ENCODE measurements around the gene HINT1. TPM values are rescaled to one million over a fixed set of nuclear protein-coding genes. Genes with fewer than 3 reads are reported as not detected.
A peak's percentile ranks its signal among the peaks of the same experiment; 100 is the strongest.

HINT1 gene
- total and polyA plus RNA-seq, 2 experiments from 2014 or later = 268 to 463 TPM

DNA sequence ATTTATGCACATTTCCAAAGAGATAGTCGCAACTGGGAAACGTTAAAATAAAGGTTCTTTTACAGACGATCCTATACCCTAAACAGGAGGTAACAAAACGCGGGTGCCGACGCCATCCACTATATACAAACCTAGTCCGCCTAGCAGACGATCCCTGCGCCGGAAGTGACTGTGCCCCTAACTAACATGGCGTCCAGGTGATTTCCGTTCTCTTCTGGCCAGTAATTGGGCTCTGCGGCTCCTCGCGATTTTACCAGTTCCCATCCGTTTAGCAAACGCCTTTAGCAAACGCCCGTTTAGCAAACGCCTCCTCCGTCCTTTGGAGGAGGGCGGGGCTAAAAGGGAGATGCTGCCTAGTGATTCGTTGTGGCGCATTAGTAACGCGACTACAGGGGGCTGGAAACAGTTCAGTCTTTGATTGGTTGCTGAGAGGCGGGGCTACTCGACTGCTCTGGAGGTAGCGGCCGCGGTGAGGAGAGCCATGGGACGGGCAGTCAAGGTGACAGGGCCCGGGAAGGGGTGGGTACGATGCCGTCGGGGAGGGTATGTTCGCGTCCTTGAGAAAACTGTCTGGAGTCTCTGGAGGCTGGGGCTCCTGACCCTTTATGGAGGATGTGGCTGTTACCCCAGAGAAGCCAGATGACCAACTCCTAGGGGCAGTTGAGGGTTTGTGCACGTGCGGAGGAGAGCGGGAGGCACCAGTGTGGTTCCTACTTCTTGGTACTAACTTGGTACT is 5.7 kb upstream of the HINT1 start, which contains the start of gene LYRM7:
LYRM7 (plus strand) TSS at position 405 of the 736 bp plus-strand sequence; CDS start at position 482, 77 bp downstream.
- Histone ChIP-seq H4K20me1 (ENCODE audit: insufficient read depth, poor library complexity, severe bottlenecking) (no peaks in the 10 kb centered on the region), H2AFZ (peak within 1 kb of the TSS; percentile 72), H3K4me2 (peak within 1 kb of the TSS; percentile 85), H3K79me2 (peaks cover 10% of the 10 kb centered on the region), H3K9me2 (replicated peaks; ENCODE audit: insufficient read depth) (no peaks in the 10 kb centered on the region), H3K27me3 (no peaks in the 10 kb centered on the region), H3K4me3 (peak within 1 kb of the TSS; percentile 38), H3K4me1 (ENCODE audit: insufficient read depth) (no peaks in the 10 kb centered on the region), H3K9me3 (ENCODE audit: low read depth) (no peaks in the 10 kb centered on the region), H3K27ac (peak within 1 kb of the TSS; percentile 35), H3K36me3 (replicated peaks; ENCODE audit: insufficient read depth, low read depth) (no peaks in the 10 kb centered on the region)
- peak; percentile 99 for DNase-seq (ENCODE audit: low spot score)
- 1% methylated on average over 37 of the region's 42 CpGs for WGBS (ENCODE audit: low lambda C conversion rate, missing lambda C conversion rate)
- TF ChIP-seq EZH2 (IDR thresholded peaks at IDR 0.05; ENCODE audit: borderline replicate concordance) = no peak

DNA sequence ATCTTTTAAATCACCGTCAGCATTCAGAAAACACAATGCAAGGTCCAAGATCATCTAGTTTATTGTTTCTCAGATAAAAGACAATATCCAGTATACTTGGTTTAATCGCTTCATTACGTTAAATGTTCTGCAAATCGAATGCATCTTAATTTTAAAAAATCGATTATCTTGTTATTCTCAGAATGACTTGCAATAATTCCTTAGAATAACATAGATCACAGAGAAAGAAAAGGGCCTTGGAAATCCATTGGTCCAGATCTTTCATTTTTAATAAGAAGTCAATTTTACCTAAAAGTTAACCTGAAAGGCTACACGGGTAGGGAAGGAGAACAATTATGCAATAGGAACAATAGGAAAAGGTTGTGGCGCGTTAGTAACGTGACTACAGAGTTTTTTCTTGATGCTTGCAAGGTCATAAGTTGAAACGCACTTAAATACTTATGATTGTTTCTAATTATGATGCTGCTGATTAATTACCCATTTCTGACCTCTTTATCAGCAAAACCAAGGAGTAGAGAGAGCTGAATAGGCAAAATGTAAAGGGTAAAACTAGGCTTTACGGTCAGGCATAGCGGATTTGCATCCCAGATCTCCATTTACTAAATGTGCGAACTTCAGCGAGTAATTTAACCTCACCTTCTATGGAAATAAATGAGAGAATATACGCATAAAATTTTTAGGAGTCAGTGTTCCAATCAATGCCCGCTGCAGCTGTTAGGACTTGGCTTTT is 4.9 kb upstream of the HINT1 start:
- DNase-seq (ENCODE audit: low spot score) = no peak
- Histone ChIP-seq H3K4me2 (peak overlapping the region; percentile 76), H4K20me1 (ENCODE audit: insufficient read depth, poor library complexity, severe bottlenecking) (no peaks in the 10 kb centered on the region), H3K4me3 (peak overlapping the region; percentile 38), H3K4me1 (ENCODE audit: insufficient read depth) (no peaks in the 10 kb centered on the region), H3K27me3 (no peaks in the 10 kb centered on the region), H3K79me2 (peaks cover 10% of the 10 kb centered on the region), H3K9me2 (replicated peaks; ENCODE audit: insufficient read depth) (no peaks in the 10 kb centered on the region), H2AFZ (peak overlapping the region; percentile 56), H3K9me3 (ENCODE audit: low read depth) (no peaks in the 10 kb centered on the region), H3K27ac (peak overlapping the region; percentile 35), H3K36me3 (replicated peaks; ENCODE audit: insufficient read depth, low read depth) (no peaks in the 10 kb centered on the region)
- 37% methylated on average over 16 of the region's 16 CpGs for WGBS (ENCODE audit: low lambda C conversion rate, missing lambda C conversion rate)
- TF ChIP-seq, protein P1, sequence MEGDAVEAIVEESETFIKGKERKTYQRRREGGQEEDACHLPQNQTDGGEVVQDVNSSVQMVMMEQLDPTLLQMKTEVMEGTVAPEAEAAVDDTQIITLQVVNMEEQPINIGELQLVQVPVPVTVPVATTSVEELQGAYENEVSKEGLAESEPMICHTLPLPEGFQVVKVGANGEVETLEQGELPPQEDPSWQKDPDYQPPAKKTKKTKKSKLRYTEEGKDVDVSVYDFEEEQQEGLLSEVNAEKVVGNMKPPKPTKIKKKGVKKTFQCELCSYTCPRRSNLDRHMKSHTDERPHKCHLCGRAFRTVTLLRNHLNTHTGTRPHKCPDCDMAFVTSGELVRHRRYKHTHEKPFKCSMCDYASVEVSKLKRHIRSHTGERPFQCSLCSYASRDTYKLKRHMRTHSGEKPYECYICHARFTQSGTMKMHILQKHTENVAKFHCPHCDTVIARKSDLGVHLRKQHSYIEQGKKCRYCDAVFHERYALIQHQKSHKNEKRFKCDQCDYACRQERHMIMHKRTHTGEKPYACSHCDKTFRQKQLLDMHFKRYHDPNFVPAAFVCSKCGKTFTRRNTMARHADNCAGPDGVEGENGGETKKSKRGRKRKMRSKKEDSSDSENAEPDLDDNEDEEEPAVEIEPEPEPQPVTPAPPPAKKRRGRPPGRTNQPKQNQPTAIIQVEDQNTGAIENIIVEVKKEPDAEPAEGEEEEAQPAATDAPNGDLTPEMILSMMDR (IDR thresholded peaks at IDR 0.05; ENCODE audit: poor library complexity) = no peak
- no peak for TF ChIP-seq EZH2 (IDR thresholded peaks at IDR 0.05; ENCODE audit: borderline replicate concordance)
- TF ChIP-seq EZH2phosphoT487 (IDR thresholded peaks at IDR 0.05; ENCODE audit: low read depth, severe bottlenecking, unreplicated experiment) = no peak

DNA sequence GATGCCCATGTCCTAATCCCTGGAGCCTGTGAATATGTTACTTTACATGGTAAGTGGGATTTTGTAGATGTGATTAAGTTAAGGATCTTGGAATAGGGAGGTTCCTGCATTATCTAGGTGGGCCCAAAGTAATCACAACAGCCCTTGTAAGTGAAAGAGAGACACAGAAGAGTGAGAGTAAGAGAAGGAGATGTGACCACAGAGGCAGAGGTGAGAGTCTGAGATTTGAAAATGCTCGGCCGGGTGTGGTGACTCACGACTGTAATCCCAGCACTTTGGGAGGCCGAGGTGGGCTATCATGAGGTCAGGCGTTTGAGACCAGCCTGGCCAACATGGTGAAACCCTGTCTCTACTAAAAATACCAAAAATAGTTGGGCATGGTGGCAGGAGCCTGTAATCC is 2.6 kb upstream of the HINT1 start:
- 87% methylated on average over 5 of the region's 5 CpGs for WGBS (ENCODE audit: low lambda C conversion rate, missing lambda C conversion rate)
- H3K9me2 ChIP-seq (replicated peaks; ENCODE audit: insufficient read depth) = no peaks in the 10 kb centered on the region
- no peaks in the 10 kb centered on the region for H3K27me3 ChIP-seq

More for the DNA sequence above, 2.6 kb upstream of the HINT1 start:
- Histone ChIP-seq H3K4me2 (no peak overlapping the region), H3K9me3 (ENCODE audit: low read depth) (no peaks in the 10 kb centered on the region), H3K4me3 (no peak overlapping the region), H3K27ac (no peak overlapping the region), H4K20me1 (ENCODE audit: insufficient read depth, poor library complexity, severe bottlenecking) (peaks cover 5% of the 10 kb centered on the region), H3K79me2 (peaks cover 27% of the 10 kb centered on the region), H2AFZ (no peak overlapping the region), H3K36me3 (replicated peaks; ENCODE audit: insufficient read depth, low read depth) (no peaks in the 10 kb centered on the region), H3K4me1 (ENCODE audit: insufficient read depth) (no peaks in the 10 kb centered on the region)
- TF ChIP-seq EZH2 (IDR thresholded peaks at IDR 0.05; ENCODE audit: borderline replicate concordance) = no peak
- TF ChIP-seq, protein P1 (IDR thresholded peaks at IDR 0.05; ENCODE audit: poor library complexity) = no peak
- no peak for TF ChIP-seq EZH2phosphoT487 (IDR thresholded peaks at IDR 0.05; ENCODE audit: low read depth, severe bottlenecking, unreplicated experiment)
- no peak for DNase-seq (ENCODE audit: low spot score)

Measured in hepatocyte (in vitro differentiated cells).